Activated CD4-positive, alpha-beta memory T cell treated with anti-CD3 and anti-CD28 coated beads, Interleukin-2, amount 10 ng/mL, durations not matched to agents 7 days and 5 days (primary cell): ENCODE measurements around the gene RGS14. TPM values are rescaled to one million over a fixed set of nuclear protein-coding genes. Genes with fewer than 3 reads are reported as not detected.

Source experiments
- CTCF ChIA-PET: fragments of 350-600 bp; sonication (Branson Sonifier 250); formaldehyde crosslinking; loops from one replicate; lab custom pipeline; 2021; ENCODE audit warnings: antibody characterized with exemption, inconsistent platforms; lab: Charles Lee
- POLR2A ChIA-PET: fragments of 350-600 bp; sonication (Branson Sonifier 250); formaldehyde crosslinking; loops from one replicate; lab custom pipeline; 2021; ENCODE audit warnings: antibody characterized with exemption; lab: Charles Lee
- DNase-seq: peaks from one replicate; pipeline ENCODE4 v3.0.0-alpha.2; 2020
- H3K27ac Mint-ChIP-seq: one replicate; pipeline ENCODE4 v1.8.0; 2021; ENCODE audit warnings: mild to moderate bottlenecking, mixed read lengths
- H3K27me3 Mint-ChIP-seq: one replicate; pipeline ENCODE4 v1.8.0; 2021; ENCODE audit warnings: mixed read lengths
- H3K36me3 Mint-ChIP-seq: one replicate; pipeline ENCODE4 v1.8.0; 2021; ENCODE audit warnings: low read depth, mixed read lengths
- H3K4me1 Mint-ChIP-seq: one replicate; pipeline ENCODE4 v1.8.0; 2021; ENCODE audit warnings: mixed read lengths
- H3K4me3 Mint-ChIP-seq: one replicate; pipeline ENCODE4 v1.8.0; 2021; ENCODE audit warnings: mild to moderate bottlenecking, mixed read lengths
- H3K9me3 Mint-ChIP-seq: one replicate; pipeline ENCODE4 v1.8.0; 2021; ENCODE audit warnings: mixed read lengths
- total RNA-seq, 2 experiments: library from RNA; stranded (reverse); gene quantifications; one replicate each; pipeline ENCODE4 v1.2.3, GENCODE V29; 2021

Gene RGS14
- total RNA-seq, 2 experiments from 2014 or later = 103 to 107 TPM

DNA sequence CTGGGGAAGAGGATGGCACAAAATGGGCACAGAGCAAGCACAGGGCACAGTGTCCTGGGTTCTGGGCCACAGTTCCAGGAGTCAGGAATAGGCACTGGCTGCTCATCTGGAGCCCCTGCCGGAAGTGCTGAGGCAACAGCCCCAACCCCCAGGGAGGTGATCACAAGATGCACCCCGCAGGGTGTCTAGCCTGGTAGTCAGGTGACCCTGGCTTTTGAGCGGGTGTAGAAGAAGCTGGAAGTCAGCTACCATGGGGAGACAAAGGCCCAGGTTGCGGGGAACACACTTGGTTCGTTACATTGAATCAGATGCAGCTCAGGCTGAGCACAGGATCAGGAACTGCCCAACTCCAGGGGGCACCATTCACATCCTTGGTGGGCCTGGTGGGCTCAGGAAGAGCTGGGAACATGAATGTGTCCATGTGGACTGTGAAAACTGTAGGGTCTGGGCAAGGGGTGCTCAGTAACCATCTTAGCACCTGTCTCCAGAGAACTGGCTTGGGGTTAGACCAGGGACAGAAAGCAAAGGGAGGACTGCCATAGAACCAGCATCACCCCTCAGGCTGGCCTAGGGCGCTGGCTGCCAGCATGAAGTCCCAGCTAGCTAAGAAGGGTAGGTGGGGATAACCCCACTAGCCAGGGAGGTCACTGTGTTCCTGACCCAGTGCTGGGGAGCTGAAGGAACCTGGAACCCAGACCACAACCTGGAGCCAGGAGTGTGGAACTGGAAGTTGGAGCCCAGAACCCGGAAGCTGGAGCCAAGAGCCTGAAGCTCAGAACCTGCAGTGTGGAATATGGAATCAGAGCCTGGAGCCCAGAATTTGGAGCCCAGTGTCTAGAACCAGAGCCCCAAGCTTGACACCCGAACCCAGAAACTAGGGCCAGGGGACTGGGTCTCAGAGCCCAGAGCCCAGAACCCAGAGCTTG lies 20.4 kb downstream of the RGS14 start:
- Mint-ChIP-seq H3K4me3 (no peak overlapping the region), H3K9me3 (no peaks in the 10 kb centered on the region), H3K27me3 (peaks cover 4% of the 10 kb centered on the region), H3K4me1 (peaks cover 43% of the 10 kb centered on the region), H3K36me3 (peaks cover 16% of the 10 kb centered on the region), H3K27ac (no peak overlapping the region)
- DNase-seq = no peak
- ChIA-PET POLR2A (interaction anchor here (0.7 to 3.2 kb wide), 10 partner anchors 9 to 107 kb away, joined by 3 to 27 read pairs (median 4); partner anchors contain the start of genes LMAN2 and RGS14), CTCF (interaction anchor here (0.6 to 3.3 kb wide), 5 partner anchors 9 to 84 kb away, joined by 3 to 27 read pairs (median 15); no protein-coding TSS in a partner anchor)

DNA sequence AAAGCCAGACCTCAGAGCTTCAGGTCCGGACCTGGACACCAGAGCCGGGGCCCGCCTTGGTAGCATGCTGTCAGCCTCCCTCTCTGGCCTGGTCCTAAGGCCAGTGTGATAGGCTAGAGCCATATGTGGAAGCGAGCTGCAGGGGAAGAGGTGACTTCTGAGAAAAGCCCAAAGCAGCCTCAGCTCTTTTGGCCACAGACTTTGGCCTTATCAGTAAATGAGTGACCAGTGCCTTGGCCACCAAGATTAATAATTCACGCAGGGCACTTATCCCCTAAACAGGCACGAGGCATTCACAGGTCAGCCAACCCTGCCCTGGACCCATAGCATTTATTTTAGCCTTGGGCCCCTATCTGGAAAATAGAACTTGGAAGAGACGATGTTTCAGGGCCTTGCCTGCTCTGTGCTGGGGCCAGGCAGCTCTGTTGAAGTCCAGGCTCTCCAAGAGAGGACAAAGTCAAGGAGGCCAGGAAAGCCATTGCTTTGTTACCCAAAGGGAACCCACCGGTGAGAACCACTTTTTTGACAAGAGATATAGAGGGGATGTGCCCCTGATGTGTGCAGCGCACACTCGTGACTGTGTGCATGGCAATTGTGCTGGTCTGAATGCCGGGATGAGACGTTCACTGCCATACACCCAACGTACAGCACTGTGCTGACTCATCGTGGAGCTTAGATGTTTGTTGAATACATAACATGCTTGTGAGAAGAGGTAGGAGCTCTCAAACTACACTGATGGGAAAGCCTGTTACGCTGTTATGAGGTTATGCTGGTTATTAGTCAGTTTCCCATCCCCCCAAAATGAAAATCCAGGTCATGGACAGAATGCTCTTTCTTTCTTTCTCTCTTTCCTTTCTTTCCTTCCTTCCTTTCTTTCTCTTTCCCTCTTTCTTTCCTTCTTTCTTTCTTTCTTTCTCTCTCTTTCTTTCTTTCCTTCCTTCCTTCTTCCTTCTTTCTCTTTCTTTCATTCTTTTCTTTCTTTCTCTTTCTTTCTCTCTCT lies 21.5 kb downstream of the RGS14 start:
- H3K9me3 Mint-ChIP-seq = no peaks in the 10 kb centered on the region
- H3K4me1 Mint-ChIP-seq = peaks cover 35% of the 10 kb centered on the region
- ChIA-PET CTCF (interaction anchor here (0.7 to 3.3 kb wide), 12 partner anchors 8 to 152 kb away, joined by 3 to 27 read pairs (median 4); partner anchors contain the start of gene PRR7), POLR2A (interaction anchor here (1.0 to 3.2 kb wide), 9 partner anchors 9 to 68 kb away, joined by 3 to 27 read pairs (median 5); partner anchors contain the start of genes LMAN2 and RGS14)
- H3K27me3 Mint-ChIP-seq = peaks cover 6% of the 10 kb centered on the region
- H3K4me3 Mint-ChIP-seq = no peak overlapping the region
- no peak for DNase-seq
- H3K27ac Mint-ChIP-seq = no peak overlapping the region
- peaks cover 8% of the 10 kb centered on the region for H3K36me3 Mint-ChIP-seq

DNA sequence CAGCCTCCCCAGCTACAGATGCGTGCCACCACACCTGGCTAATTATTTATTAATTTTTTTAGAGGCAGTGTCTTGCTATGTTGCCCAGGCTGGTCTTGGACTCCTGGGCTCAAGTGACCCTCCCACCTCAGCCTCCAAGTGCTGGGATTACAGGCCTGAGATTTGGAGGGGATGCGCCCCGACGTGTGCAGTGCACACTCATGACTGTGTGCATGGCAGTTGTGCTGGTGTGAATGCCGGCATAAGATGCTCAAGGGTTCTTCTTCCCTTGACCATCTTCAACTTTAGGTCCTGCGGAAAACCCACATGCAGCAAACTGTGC lies 23.0 kb downstream of the RGS14 start:
- peaks cover 9% of the 10 kb centered on the region for H3K27me3 Mint-ChIP-seq
- POLR2A ChIA-PET = interaction anchor here (2.3 to 3.1 kb wide), 2 partner anchors 22 to 30 kb away, joined by 9 to 15 read pairs; partner anchors contain the start of genes LMAN2 and RGS14
- CTCF ChIA-PET = interaction anchor here (0.6 to 2.1 kb wide), 2 partner anchors 22 to 110 kb away, joined by 4 to 6 read pairs; no protein-coding TSS in a partner anchor
- no peaks in the 10 kb centered on the region for H3K36me3 Mint-ChIP-seq
- H3K27ac Mint-ChIP-seq = no peak overlapping the region
- no peak overlapping the region for H3K4me3 Mint-ChIP-seq
- DNase-seq = no peak
- H3K4me1 Mint-ChIP-seq = peaks cover 31% of the 10 kb centered on the region
- no peaks in the 10 kb centered on the region for H3K9me3 Mint-ChIP-seq

DNA sequence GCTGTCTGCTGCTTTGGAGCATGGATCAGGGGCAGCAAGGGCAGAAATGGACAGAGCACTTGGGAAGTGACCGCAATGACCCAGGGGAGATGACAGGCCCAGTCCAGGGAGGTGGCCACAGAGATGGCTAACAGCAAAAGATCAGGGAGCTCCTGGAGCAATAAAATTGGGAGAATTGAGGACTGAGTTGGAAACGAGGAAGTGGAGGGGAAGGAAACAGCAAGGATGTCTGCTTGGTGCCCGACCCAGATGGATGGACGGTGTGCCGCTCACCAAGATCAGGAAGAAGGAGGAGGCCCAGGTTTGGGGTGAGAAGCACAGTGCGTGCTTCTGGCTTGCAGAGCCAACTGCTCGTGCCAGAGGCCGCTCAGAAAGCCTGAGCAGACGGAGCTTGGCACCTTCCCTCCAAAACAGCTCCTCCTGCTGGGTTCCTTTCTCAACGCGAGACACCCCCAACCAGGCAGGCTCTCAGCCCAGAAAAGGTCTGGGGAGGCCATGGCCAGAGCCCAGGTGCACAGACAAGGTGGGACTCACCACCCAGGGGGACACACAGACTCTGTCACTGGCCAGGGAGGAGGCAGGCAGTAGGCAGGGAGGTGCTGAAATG lies 24.8 kb downstream of the RGS14 start:
- no peaks in the 10 kb centered on the region for H3K9me3 Mint-ChIP-seq
- no peak for DNase-seq
- H3K4me1 Mint-ChIP-seq = peaks cover 34% of the 10 kb centered on the region
- no peak overlapping the region for H3K4me3 Mint-ChIP-seq
- ChIA-PET POLR2A (interaction anchor here (0.7 to 1.9 kb wide), 4 partner anchors 12 to 45 kb away, joined by 3 to 4 read pairs (median 3); partner anchors contain the start of gene RGS14), CTCF (interaction anchor here (1.0 to 2.3 kb wide), 5 partner anchors 13 to 74 kb away, joined by 3 to 8 read pairs (median 6); no protein-coding TSS in a partner anchor)
- peaks cover 9% of the 10 kb centered on the region for H3K27me3 Mint-ChIP-seq
- no peak overlapping the region for H3K27ac Mint-ChIP-seq
- no peaks in the 10 kb centered on the region for H3K36me3 Mint-ChIP-seq

DNA sequence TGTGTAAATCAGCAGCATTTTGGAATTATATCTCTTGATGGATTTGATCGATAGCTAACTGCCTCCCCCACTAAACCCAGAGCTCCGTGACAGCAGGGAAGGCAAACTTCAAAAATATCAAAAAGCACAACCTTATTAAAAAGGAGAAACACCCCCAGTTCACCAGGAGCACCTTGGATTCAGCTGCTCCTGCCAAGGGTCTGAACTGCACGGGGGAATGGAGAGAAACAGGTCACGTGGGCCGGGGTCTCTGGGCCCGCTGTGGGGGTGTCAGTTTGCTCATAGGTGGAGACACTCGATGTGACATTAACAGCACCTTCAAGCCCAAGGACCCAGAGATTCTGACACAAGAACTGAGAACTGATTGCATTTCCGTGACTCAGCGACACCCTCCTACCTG lies 25.5 kb downstream of the RGS14 start:
- no peaks in the 10 kb centered on the region for H3K9me3 Mint-ChIP-seq
- H3K4me1 Mint-ChIP-seq = peaks cover 37% of the 10 kb centered on the region
- no peak overlapping the region for H3K4me3 Mint-ChIP-seq
- no peak for DNase-seq
- POLR2A ChIA-PET = interaction anchor here (1.0 to 1.9 kb wide), 2 partner anchors 14 to 25 kb away, joined by 3 to 4 read pairs; partner anchors contain the start of gene RGS14
- peaks cover 9% of the 10 kb centered on the region for H3K27me3 Mint-ChIP-seq
- CTCF ChIA-PET = interaction anchor here (0.6 to 2.3 kb wide), 6 partner anchors 14 to 185 kb away, joined by 3 to 8 read pairs (median 5); no protein-coding TSS in a partner anchor
- H3K36me3 Mint-ChIP-seq = no peaks in the 10 kb centered on the region
- no peak overlapping the region for H3K27ac Mint-ChIP-seq

DNA sequence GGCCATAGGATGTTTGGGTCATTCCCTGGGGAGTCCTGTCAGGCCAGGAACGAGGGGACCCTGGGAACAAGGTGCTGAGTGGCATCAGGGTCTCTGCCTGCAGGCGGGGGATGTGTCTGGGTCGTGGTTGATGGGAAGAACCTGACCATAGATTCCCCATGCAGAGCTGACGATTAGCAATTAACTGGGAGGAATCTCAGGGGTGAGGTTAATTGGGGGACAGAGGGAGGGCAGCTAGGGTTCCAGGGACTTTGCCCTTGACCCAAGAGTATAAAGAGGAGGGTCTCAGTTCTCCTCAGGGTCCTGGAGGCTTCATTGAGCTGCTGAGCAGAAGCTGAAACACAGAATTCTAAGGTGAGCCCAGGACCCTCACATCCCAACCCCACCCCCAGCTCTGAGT lies 26.4 kb downstream of the RGS14 start, which contains the start of gene SLC34A1:
Gene SLC34A1 (plus strand): TSS at position 301 of the 400 bp plus-strand sequence. CDS start 1,308 bp downstream, outside the sequence.
- Mint-ChIP-seq H3K4me3 (no peak within 1 kb of the TSS), H3K36me3 (no peaks in the 10 kb centered on the region), H3K27me3 (peaks cover 9% of the 10 kb centered on the region), H3K4me1 (peaks cover 43% of the 10 kb centered on the region), H3K27ac (no peak within 1 kb of the TSS), H3K9me3 (no peaks in the 10 kb centered on the region)
- CTCF ChIA-PET = interaction anchor here (1.1 to 2.3 kb wide), 2 partner anchors 15 to 71 kb away, joined by 3 to 7 read pairs; no protein-coding TSS in a partner anchor
- DNase-seq = no peak
- POLR2A ChIA-PET = interaction anchor here (0.7 kb wide), 1 partner anchor 11 kb away, joined by 3 read pairs; no protein-coding TSS in a partner anchor

DNA sequence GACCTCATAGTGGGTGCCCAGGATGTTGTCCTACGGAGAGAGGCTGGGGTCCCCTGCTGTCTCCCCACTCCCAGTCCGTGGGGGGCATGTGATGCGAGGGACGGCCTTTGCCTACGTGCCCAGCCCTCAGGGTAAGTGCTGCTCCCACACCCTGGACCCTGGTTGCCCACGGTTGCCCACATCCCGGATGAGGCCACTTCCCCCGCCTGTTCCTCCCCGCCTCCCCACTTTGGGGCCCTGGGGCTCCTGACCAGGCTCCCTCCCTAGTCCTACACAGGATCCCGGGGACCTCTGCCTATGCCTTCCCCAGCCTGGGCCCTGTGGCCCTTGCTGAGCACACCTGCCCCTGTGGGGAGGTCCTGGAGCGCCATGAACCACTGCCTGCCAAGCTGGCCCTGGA lies 28.0 kb downstream of the RGS14 start:
- H3K4me1 Mint-ChIP-seq = peaks cover 50% of the 10 kb centered on the region
- no peak overlapping the region for H3K27ac Mint-ChIP-seq
- no peak overlapping the region for H3K4me3 Mint-ChIP-seq
- no peak for DNase-seq
- H3K36me3 Mint-ChIP-seq = no peaks in the 10 kb centered on the region
- POLR2A ChIA-PET = interaction anchor here (0.6 to 1.7 kb wide), 2 partner anchors 46 to 73 kb away, joined by 3 to 5 read pairs; no protein-coding TSS in a partner anchor
- CTCF ChIA-PET = interaction anchor here (0.8 to 2.3 kb wide), 3 partner anchors 18 to 72 kb away, joined by 3 to 6 read pairs (median 3); no protein-coding TSS in a partner anchor
- H3K27me3 Mint-ChIP-seq = peaks cover 9% of the 10 kb centered on the region
- no peaks in the 10 kb centered on the region for H3K9me3 Mint-ChIP-seq

DNA sequence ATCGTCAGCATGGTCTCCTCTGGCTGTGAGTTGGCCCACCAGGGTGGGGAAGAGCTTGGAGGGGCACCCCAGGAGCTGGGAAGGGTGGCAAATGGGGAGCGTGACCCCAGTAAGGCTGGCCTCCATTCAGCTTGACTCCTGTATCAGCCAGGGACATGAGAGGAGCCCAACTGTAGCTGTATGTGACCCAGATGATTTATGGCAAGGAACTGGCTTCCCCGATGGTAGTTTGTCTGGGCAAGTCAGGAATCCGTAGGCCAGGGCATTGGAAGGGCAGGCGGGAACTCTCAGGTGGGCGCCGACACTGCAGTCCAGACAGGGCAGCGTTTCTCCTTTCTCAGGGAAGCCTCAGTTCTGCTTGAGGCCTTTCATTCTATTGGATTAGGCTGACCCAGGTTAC lies 28.8 kb downstream of the RGS14 start:
- no peaks in the 10 kb centered on the region for H3K9me3 Mint-ChIP-seq
- H3K36me3 Mint-ChIP-seq = no peaks in the 10 kb centered on the region
- DNase-seq = no peak
- no peak overlapping the region for H3K27ac Mint-ChIP-seq
- peaks cover 9% of the 10 kb centered on the region for H3K27me3 Mint-ChIP-seq
- no peak overlapping the region for H3K4me3 Mint-ChIP-seq
- POLR2A ChIA-PET = interaction anchor here (1.7 kb wide), 1 partner anchor 74 kb away, joined by 5 read pairs; no protein-coding TSS in a partner anchor
- peaks cover 55% of the 10 kb centered on the region for H3K4me1 Mint-ChIP-seq
- CTCF ChIA-PET = interaction anchor here (0.5 to 2.3 kb wide), 5 partner anchors 17 to 71 kb away, joined by 3 to 6 read pairs (median 3); no protein-coding TSS in a partner anchor

DNA sequence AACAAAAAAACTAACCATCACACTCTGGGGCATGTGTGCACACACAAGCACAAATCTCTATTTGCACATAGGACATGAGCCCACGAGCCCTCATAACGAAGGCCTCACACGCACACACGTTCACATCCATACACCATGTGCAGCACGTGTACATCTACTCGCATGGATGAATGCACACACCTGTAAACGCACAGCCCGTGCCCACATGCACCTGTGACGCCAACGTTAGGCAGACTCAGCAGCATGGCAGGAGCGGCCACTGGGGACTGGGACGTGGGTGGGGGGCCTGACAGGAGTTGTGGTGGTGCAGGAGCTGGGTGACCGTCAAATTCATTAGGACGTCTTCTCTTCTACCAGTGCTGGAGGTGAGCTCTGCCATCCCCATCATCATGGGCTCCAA lies 29.7 kb downstream of the RGS14 start:
- Mint-ChIP-seq H3K27ac (no peak overlapping the region), H3K36me3 (no peaks in the 10 kb centered on the region), H3K27me3 (peaks cover 6% of the 10 kb centered on the region), H3K4me3 (no peak overlapping the region), H3K9me3 (no peaks in the 10 kb centered on the region), H3K4me1 (peaks cover 53% of the 10 kb centered on the region)
- POLR2A ChIA-PET = interaction anchor here (1.7 to 2.8 kb wide), 2 partner anchors 75 to 110 kb away, joined by 5 to 7 read pairs; partner anchors contain the start of gene PDLIM7
- CTCF ChIA-PET = interaction anchor here (2.3 kb wide), 1 partner anchor 16 kb away, joined by 6 read pairs; no protein-coding TSS in a partner anchor
- no peak for DNase-seq

DNA sequence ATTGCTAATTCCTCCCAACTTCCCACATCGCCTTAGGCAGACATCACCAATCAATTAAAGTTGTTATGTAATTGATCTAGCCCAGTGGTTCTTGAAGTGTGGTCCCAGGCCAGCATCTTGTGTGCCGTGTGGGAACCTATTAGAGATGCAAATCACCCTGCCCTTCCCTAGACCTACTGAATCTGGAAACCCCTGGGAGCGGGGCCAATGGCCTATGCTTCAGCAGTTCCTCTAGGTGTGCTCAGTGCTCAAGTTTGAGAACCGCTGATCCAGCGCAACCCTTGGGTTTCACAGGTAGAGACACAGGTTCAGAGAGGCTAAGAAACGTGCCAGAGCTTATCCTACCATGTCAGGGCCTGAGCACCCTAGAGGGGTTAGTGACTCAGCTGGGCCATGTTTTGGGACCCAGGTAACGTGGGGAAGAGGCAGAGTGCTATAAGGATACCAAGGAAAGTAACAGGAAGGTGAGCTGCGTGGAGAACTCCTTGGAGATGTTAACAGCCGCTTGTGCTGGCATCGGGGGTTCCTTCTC lies 30.9 kb downstream of the RGS14 start:
- Mint-ChIP-seq H3K27me3 (peaks cover 5% of the 10 kb centered on the region), H3K9me3 (no peaks in the 10 kb centered on the region), H3K4me1 (peaks cover 49% of the 10 kb centered on the region), H3K27ac (peak overlapping the region; percentile 94), H3K4me3 (peak overlapping the region; percentile 37), H3K36me3 (no peaks in the 10 kb centered on the region)
- CTCF ChIA-PET = interaction anchor here (1.3 to 6.6 kb wide), 20 partner anchors 10 to 275 kb away, joined by 3 to 215 read pairs (median 23); partner anchors contain the start of genes GRK6, LMAN2, PDLIM7 and PFN3
- no peak for DNase-seq
- POLR2A ChIA-PET = interaction anchor here (1.0 to 6.1 kb wide), 21 partner anchors 10 to 127 kb away, joined by 3 to 82 read pairs (median 13); partner anchors contain the start of genes GRK6, LMAN2, MXD3 and PDLIM7
